Measurements from ENCODE around the gene CNTN1.

DNA sequence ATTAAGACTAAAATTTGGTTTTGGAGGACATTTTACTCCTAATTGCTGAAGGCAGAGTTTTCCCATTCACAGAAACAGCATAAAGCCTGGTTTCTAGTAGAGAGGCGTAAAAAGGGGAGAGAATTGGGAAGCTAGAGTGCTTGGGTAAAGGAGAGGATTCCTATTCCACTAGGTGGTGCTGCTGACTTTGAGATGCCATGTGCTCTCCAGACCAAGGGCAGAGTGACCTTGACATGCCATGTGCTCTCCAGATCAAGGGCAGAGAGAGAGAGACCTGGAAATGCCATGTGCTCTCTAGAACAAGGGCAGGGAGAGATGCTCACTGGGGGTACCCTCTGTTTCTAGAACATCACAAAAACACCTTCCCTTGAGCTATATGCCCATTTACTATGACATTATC is 319.7 kb downstream of the CNTN1 start:
- TF ChIP-seq EP300 (IDR thresholded peaks at IDR 0.05), result no peak
- TF ChIP-seq, protein P1, sequence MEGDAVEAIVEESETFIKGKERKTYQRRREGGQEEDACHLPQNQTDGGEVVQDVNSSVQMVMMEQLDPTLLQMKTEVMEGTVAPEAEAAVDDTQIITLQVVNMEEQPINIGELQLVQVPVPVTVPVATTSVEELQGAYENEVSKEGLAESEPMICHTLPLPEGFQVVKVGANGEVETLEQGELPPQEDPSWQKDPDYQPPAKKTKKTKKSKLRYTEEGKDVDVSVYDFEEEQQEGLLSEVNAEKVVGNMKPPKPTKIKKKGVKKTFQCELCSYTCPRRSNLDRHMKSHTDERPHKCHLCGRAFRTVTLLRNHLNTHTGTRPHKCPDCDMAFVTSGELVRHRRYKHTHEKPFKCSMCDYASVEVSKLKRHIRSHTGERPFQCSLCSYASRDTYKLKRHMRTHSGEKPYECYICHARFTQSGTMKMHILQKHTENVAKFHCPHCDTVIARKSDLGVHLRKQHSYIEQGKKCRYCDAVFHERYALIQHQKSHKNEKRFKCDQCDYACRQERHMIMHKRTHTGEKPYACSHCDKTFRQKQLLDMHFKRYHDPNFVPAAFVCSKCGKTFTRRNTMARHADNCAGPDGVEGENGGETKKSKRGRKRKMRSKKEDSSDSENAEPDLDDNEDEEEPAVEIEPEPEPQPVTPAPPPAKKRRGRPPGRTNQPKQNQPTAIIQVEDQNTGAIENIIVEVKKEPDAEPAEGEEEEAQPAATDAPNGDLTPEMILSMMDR (IDR thresholded peaks at IDR 0.05), result peak in 2 of 5 experiments; percentile 10 to 21
- no peak for TF ChIP-seq POLR2A (IDR thresholded peaks at IDR 0.05)
